Retinal pigment epithelial cell (primary cell): ENCODE data around the gene TMEM86B.

Experiments
- DNase-seq: peaks from one replicate; pipeline ENCODE4 v3.0.0-alpha.2; 2010; ENCODE audit warnings: low read depth
- H3K4me3 ChIP-seq: 2 replicates; pipeline ENCODE4 v1.5.1; 2011; ENCODE audit warnings: mild to moderate bottlenecking, low read length, control low read depth, moderate library complexity
- CTCF ChIP-seq: conservative IDR thresholded peaks from 2 replicates; pipeline ENCODE4 v1.5.1; 2011; ENCODE audit warnings: low read depth, low read length, control low read depth, inconsistent platforms

The TMEM86B gene

GRCh38 chr19:55256562-55257460, 28.2 kb upstream of the TMEM86B start:
- no peak for TF ChIP-seq CTCF
- DNase-seq: no peak
- peak overlapping the region; percentile 85 for H3K4me3 ChIP-seq

GRCh38 chr19:55255618-55256423, 27.3 kb upstream of the TMEM86B start:
- DNase-seq: no peak
- H3K4me3 ChIP-seq: no peak overlapping the region
- no peak for TF ChIP-seq CTCF

- DNase-seq: no peak
- no peak overlapping the region for H3K4me3 ChIP-seq
- no peak for TF ChIP-seq CTCF
Observed at GRCh38 chr19:55254625-55254977, 26.0 kb upstream of the TMEM86B start.

GRCh38 chr19:55253842-55254624, 25.5 kb upstream of the TMEM86B start:
- DNase-seq: no peak
- H3K4me3 ChIP-seq: no peak overlapping the region
- TF ChIP-seq CTCF: no peak

GRCh38 chr19:55252760-55253663, 24.4 kb upstream of the TMEM86B start:
- DNase-seq: no peak
- no peak overlapping the region for H3K4me3 ChIP-seq
- no peak for TF ChIP-seq CTCF

GRCh38 chr19:55251341-55252081, 22.9 kb upstream of the TMEM86B start:
- peak; percentile 34 for DNase-seq
- H3K4me3 ChIP-seq: no peak overlapping the region
- no peak for TF ChIP-seq CTCF
